KOPT-K1 (cell line): Measurements from ENCODE around the gene ENPP3.

ENCODE experiments used
- H3K27ac ChIP-seq: fragments of 200-600 bp; sonication (generic); 2 replicates; pipeline ENCODE4 v1.5.1; 2016; ENCODE audit warnings: antibody characterized with exemption, mild to moderate bottlenecking, low read depth, low read length; ENCODE audit not compliant: poor library complexity, severe bottlenecking
- H3K36me3 ChIP-seq: fragments of 200-600 bp; sonication (generic); 2 replicates; pipeline ENCODE4 v1.5.1; 2017; ENCODE audit warnings: antibody characterized with exemption, mild to moderate bottlenecking, low read length, moderate library complexity; ENCODE audit not compliant: insufficient read depth
- H3K9me3 ChIP-seq: fragments of 200-600 bp; sonication (generic); 2 replicates; pipeline ENCODE4 v1.5.1; 2017; ENCODE audit warnings: antibody characterized with exemption, low read length, mild to moderate bottlenecking; ENCODE audit not compliant: insufficient read depth, poor library complexity, severe bottlenecking

Gene ENPP3

DNA sequence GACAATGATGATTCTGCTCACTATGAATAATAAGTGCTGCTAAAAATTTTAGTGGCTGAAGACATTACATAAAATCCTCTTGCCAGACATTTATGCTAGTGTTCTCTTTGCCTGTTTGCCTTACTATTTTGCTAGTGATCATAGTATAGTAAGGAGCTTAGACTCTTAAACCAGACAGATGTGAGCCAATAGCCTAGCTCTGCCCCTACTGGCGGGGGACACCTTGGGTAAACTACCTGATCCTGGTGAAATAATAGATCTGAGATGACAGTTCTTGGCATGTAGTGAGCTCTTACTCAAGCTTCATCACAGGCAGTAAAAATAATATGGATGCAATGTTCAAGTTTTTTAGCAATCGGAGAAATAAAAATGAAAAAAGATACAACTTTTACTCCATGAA, 18.8 kb downstream of the ENPP3 start:
- Histone ChIP-seq H3K36me3 (no peaks in the 10 kb centered on the region), H3K9me3 (no peaks in the 10 kb centered on the region), H3K27ac (no peak overlapping the region)

DNA sequence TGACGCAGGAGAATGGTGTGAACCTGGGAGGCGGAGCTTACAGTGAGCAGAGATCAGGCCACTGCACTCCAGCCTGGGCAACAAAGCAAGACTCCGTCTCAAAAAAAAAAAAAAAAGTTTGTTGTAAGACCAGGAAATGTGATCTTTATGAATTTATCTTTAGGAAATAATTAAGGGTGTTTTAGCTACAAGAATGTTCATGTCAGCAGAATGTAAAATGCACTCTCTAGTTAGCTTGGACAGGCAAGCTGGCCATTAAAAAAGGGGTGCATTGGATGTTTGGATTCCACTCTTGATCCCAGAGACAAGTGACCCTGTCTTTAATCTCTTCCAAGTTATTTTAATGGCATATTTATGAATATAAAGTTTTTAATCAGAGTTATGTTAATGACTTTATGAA, 19.6 kb downstream of the ENPP3 start:
- Histone ChIP-seq H3K9me3 (no peaks in the 10 kb centered on the region), H3K36me3 (no peaks in the 10 kb centered on the region), H3K27ac (no peak overlapping the region)

DNA sequence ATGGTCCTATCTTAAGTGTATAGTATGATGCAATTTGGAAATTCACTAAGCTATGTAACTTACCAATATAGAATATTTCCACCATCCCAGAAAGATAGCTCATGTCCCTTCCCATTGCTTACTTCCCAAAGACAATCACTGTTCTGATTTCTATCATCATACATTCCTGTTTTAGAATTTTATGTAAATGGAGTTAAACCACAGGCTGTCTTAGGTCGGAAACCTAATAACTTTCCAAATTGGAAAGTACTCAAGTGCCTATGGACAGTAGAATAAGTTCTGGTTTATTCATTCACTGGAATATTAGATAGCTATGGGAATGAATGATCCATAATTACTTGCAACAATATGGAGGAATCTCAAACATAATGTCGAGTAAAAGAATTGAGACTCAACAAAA, 20.1 kb downstream of the ENPP3 start:
- H3K36me3 ChIP-seq = no peaks in the 10 kb centered on the region
- no peaks in the 10 kb centered on the region for H3K9me3 ChIP-seq
- H3K27ac ChIP-seq = no peak overlapping the region

DNA sequence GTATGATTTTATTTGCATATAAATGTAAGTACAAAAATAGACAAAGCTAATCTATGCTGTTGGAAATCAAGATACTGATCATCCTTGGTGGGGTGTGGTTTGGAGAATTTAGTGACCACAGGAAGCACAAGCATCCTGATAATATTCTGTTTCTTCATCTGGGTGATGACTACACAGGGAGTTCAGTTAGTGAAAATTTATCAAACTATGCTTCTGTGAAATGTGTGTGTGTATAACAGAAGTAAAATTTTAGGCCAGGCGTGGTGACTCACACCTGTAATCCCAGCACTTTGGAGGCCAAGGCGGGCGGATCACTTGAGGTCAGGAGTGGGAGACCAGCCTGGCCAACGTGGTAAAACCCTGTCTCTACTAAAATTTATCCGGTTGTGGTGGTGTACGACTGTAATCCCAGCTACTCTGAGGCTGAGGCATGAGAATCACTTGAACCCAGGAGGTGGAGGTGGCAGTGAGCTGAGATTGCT, 20.6 kb downstream of the ENPP3 start:
- H3K27ac ChIP-seq = no peak overlapping the region
- H3K36me3 ChIP-seq = no peaks in the 10 kb centered on the region
- no peaks in the 10 kb centered on the region for H3K9me3 ChIP-seq

DNA sequence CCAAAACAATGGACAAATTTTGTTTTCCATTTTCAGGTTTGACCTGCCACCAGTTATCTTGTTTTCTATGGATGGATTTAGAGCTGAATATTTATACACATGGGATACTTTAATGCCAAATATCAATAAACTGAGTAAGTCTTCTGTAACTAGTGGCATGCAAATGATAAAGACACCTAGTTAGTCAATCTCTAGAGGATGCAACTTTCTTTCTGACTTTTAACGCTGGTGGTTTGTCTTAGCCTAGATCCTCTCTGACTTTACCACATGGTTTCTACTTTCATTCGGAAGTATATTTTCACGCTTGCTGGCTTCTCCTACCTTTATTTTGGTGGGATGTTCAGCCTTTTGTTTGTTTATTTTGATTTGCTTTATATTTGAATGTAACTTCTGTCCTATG, 21.2 kb downstream of the ENPP3 start:
- H3K27ac ChIP-seq = no peak overlapping the region
- H3K9me3 ChIP-seq = no peaks in the 10 kb centered on the region
- H3K36me3 ChIP-seq = no peaks in the 10 kb centered on the region

DNA sequence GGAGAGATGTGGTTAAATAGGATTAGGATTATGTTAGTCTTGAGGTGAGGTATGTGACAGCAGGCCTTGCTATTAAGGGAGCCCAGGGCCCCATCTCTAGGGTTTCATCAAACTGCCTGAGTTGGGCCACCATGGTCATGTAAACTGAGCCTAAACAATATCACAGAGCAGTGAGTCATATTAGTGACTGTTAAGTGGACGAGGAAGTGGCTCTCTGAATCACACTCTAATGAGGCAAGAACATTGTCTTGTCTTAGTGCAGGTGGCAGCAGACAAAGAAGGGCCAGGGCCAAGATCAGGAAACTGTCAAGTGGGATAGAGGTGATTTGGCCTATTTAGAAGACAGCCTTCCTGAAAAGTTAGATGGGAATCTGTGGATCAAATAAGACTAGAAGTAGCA, 23.1 kb downstream of the ENPP3 start:
- no peak overlapping the region for H3K27ac ChIP-seq
- no peaks in the 10 kb centered on the region for H3K36me3 ChIP-seq
- H3K9me3 ChIP-seq = no peaks in the 10 kb centered on the region

DNA sequence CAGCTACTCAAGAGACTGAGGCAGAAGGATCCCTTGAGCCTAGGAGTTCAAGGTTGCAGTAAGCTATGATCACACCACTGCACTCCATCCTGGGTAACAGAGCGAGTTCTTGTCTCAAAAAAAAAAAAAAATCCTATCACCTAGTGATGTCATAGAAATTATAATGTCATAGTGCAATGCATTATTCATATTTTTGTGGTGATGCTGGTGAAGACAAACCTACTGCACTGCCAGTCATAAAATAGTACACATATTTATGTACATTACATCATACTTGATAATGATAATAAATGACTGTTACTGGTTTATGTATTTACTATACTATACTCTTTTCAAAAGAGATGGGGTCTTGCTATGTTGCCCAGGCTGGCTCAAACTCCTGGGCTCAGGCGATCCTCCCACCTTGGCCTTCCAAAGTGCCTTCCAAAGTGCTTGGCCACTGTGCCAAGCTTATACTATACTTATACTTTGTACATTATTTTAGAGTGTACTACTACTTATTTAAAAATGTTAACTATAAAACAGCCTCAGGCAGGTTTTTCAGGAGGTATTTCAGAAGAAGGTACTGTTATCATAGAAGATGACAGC, 26.6 kb downstream of the ENPP3 start:
- H3K27ac ChIP-seq = no peak overlapping the region
- H3K9me3 ChIP-seq = no peaks in the 10 kb centered on the region
- no peaks in the 10 kb centered on the region for H3K36me3 ChIP-seq

DNA sequence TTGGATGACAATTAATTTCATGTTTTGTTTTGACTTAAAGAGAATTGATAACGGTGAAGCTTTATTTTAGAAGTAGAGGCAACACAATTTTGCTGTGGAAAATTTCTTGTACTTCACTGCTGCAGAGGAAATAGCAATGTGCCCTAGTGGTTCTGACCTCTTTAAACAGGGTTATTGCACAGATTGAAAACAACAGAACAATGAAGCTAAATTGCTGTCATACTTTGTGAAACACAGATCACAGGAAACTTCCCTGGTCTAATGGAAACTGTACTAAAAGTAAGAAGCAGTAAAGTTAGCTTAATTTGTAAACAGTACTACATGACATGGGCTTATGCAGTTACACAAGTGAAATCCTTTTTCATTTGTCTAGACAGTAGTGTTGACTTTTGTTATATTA, 32.8 kb downstream of the ENPP3 start:
- no peaks in the 10 kb centered on the region for H3K36me3 ChIP-seq
- no peak overlapping the region for H3K27ac ChIP-seq

DNA sequence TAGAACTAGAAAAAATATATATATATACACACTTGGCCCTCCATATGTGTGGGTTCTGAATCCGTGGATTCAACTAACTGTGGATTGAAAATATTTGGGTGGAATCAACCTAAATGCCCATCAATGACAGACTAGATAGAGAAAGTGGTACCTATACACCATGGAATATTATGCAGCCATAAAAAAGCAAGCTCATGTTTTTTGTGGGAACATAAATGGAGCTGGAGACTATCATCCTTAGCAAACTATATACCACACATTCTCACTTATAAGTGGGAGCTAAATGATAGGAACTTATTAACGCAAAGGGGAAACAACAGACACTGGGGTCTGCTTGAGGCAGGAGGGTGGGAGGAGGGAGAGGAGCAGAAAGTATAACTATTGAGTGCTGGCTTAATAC, 36.1 kb downstream of the ENPP3 start:
- H3K27ac ChIP-seq = no peak overlapping the region
- H3K36me3 ChIP-seq = no peaks in the 10 kb centered on the region
- H3K9me3 ChIP-seq = no peaks in the 10 kb centered on the region

More for the DNA sequence above, 32.8 kb downstream of the ENPP3 start:
- H3K9me3 ChIP-seq = no peaks in the 10 kb centered on the region

DNA sequence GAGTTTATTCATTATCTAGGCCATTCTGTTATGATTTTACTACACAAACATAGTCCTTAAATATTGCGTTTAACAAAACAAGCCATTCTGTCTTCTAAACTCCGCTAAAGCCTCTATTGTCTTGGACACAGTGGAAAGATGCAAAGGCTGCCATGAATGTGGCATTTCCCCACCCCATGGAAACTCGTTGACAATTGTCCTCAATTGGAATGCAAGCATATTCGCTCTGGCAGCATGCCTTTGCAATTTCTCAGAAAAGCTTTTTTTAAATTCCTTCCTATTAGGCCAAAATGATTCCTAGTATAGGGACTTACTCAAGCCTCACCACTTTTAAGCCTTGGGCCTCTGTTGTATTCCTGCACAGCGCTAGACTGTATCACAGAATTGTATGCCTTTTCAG, 41.3 kb downstream of the ENPP3 start:
- Histone ChIP-seq H3K36me3 (no peaks in the 10 kb centered on the region), H3K9me3 (no peaks in the 10 kb centered on the region)

DNA sequence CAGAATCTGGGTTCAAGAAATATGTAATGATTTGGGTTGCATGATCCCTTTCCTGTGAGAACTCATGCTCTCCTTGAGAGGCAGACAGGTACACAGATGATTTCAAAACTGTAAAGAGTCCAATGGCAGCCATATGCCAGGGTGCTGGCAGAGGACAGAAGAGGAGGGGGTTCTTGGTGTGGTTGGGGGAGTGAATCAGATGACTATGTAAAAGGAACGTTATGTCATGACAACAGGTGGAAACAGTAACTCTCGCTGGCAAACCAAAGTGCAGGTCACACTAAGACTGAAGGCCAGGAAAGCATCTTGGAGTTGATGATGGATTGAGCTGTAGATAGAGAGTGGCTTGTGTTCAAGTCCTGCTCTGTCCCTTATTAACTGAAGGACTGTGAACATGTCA, 43.8 kb downstream of the ENPP3 start:
- no peak overlapping the region for H3K27ac ChIP-seq
- no peaks in the 10 kb centered on the region for H3K36me3 ChIP-seq

More for the DNA sequence above, 41.3 kb downstream of the ENPP3 start:
- no peak overlapping the region for H3K27ac ChIP-seq

DNA sequence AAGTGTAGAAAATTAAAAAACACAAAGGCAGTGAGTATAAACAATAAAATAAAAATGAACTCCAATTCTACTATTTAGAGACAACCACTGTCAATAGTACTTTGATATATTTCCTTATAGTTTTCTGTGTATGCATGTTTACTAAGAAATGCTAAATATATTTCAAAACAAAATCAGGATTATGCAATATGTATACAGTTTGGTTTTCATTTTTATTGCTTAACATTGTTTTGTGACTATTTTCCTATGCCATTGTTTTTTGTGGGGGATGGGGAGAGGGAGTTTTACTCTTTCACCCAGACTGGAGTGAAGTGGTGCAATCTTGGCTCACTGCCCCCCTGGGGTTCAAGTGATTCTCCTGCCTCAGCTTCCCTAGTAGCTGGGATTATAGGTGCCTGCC, 44.5 kb downstream of the ENPP3 start:
- no peaks in the 10 kb centered on the region for H3K9me3 ChIP-seq
- no peak overlapping the region for H3K27ac ChIP-seq
- no peaks in the 10 kb centered on the region for H3K36me3 ChIP-seq

More for the DNA sequence above, 43.8 kb downstream of the ENPP3 start:
- H3K9me3 ChIP-seq = no peaks in the 10 kb centered on the region

DNA sequence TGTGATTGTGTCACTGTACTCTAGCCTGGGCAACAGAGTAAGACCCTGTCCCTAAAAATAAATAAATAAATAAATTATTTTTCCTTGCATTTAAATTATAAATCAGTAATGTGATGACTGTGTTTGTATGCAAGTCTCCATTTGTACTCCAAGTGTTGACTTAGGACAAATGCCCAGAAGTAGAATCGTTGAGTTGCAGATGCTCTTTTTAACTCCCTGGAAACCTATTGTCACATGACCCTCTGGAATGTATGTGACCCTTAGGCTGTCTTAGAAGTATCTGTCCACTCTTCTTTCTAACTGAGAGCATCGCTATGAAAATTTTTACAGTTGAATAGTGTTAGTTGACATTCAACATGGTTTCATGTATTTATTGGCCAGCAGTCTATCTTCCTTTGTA, 45.3 kb downstream of the ENPP3 start:
- no peaks in the 10 kb centered on the region for H3K36me3 ChIP-seq
- H3K9me3 ChIP-seq = no peaks in the 10 kb centered on the region
- H3K27ac ChIP-seq = no peak overlapping the region

DNA sequence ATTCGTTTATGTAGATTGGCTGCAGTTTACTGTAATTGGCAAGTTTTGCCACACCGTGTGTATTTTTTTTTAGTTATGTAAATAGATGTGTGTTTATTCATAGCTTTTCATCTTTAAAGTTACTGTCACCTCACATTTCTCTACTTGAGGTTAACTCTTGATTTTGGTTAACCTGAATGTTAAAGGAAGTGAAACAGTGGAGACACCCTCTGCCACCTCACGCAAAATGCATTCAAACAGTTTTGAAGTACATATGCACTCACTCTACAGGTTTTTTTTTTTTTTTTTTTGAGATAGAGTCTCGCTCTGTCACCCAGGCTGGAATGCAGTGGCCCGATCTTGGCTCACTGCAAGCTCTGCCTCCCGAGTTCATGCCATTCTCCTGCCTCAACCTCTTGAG, 46.4 kb downstream of the ENPP3 start:
- H3K36me3 ChIP-seq = no peaks in the 10 kb centered on the region
- no peaks in the 10 kb centered on the region for H3K9me3 ChIP-seq
- no peak overlapping the region for H3K27ac ChIP-seq

DNA sequence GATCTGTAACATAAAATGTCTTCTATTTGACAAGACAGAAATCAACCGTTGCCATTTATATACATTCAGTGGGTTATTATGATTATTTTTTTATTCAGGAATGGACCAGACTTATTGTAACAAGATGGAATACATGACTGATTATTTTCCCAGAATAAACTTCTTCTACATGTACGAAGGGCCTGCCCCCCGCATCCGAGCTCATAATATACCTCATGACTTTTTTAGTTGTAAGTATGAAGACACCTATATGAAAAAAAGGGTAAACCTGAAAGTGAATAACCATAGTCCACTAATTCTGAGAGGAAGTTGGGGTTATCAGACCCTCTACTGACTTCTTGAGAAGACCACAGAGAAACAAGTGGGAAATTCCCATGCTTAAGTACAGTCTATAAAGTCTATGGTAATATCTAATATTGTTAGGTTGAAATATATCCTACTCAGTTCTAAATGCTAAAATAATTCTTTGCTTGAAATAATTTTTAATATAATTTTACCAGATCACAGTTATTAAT, 48.2 kb downstream of the ENPP3 start:
- no peaks in the 10 kb centered on the region for H3K36me3 ChIP-seq
- no peaks in the 10 kb centered on the region for H3K9me3 ChIP-seq
- no peak overlapping the region for H3K27ac ChIP-seq

DNA sequence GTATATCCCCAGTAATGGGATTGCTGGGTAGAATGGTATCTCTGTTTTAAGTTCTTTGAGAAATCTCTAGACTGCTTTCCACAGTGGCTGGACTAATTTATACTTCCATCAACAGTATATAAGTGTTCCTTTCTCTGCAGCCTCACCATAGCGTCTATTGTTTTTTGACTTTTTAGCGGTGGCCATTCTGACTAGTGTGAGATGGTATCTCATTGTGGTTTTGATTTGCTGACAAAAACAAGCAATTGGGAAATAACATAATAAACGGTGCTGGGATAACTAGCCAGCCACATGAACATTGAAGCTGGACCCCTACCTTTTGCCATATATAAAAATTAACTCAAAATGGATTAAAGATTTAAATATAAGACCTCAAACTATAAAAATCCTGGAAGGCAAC, 49.9 kb downstream of the ENPP3 start:
- H3K27ac ChIP-seq = no peak overlapping the region
- H3K36me3 ChIP-seq = no peaks in the 10 kb centered on the region
- no peaks in the 10 kb centered on the region for H3K9me3 ChIP-seq
